GM18861 (cell line): ENCODE data around the gene ADCK2.
"Not testable (repeated sequence)": the region's sequence is repeated elsewhere in the genome, so short reads cannot be mapped to it uniquely, and the experiment has no call there.

Experiments
- ATAC-seq: cut with Tn5 transposase; IDR thresholded peaks from one replicate; pipeline ENCODE4 v1.9.1; 2021; ENCODE audit not compliant: unreplicated experiment

Gene ADCK2, protein sequence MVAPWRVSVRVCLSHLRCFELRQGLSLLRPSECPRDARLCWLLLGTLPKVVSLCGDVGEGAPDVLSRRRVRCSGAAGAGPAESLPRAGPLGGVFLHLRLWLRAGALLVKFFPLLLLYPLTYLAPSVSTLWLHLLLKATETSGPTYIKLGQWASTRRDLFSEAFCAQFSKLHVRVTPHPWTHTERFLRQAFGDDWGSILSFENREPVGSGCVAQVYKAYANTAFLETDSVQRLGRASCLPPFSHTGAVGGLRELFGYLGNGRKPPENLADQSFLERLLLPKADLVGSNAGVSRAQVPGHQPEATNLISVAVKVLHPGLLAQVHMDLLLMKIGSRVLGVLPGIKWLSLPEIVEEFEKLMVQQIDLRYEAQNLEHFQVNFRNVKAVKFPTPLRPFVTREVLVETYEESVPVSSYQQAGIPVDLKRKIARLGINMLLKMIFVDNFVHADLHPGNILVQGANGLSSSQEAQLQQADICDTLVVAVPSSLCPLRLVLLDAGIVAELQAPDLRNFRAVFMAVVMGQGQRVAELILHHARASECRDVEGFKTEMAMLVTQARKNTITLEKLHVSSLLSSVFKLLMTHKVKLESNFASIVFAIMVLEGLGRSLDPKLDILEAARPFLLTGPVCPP

DNA sequence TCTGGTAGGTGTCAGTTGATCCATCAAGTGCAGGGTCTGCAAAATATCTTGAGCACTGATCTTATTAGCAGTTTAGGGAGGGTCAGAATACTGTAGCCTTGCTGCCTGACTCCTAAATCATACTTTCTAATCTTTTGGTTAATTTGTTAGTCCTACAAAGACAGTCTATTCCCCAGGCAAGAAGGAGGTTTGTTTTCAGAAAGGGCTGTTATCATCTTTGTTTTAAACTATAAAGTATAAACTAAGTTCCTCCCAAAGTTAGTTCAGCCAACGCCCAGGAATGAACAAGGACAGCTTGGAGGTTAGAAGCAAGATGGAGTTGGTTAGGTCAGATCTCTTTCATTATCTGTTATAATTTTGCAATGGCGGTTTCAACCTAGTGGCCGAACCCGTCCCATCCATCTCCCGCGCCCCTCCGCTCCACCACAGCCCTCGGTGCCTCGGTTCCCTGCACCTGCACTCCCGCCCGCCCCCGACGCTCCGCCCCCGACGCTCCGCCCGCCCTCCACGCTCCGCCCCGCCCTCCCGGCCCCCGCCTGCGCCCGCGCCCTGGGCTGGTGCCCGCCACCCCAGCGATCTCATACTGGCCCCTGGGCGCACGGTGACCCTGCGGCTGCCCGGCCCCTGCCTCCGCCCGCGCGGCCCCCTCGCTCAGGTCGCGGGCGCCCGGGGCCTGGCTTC, at the start of gene ADCK2:
TSS of gene ADCK2 (plus strand) at position 564 of the 681 bp plus-strand sequence. CDS start 386 bp downstream, outside the sequence.
- peak; percentile 18 for ATAC-seq

DNA sequence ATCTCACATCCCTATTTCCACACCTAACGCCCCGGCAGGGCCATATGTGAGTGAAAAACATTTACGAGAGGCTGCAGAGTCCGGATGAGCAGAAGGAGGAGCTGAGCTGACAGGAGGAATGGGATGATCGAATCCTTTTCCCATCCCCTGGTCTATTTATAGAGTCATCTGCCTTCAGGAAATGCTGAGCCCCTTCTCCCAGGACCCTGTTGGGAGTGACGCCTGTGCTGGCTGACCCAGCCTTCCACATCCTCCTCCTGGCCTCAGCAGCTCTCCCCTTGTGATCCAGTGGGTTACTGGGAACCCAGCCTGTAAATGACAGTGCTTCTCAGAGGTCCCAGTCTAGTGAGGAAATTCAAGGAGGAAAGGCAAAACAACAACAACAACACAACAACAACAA, 48.8 kb upstream of the ADCK2 start:
- no peak for ATAC-seq

DNA sequence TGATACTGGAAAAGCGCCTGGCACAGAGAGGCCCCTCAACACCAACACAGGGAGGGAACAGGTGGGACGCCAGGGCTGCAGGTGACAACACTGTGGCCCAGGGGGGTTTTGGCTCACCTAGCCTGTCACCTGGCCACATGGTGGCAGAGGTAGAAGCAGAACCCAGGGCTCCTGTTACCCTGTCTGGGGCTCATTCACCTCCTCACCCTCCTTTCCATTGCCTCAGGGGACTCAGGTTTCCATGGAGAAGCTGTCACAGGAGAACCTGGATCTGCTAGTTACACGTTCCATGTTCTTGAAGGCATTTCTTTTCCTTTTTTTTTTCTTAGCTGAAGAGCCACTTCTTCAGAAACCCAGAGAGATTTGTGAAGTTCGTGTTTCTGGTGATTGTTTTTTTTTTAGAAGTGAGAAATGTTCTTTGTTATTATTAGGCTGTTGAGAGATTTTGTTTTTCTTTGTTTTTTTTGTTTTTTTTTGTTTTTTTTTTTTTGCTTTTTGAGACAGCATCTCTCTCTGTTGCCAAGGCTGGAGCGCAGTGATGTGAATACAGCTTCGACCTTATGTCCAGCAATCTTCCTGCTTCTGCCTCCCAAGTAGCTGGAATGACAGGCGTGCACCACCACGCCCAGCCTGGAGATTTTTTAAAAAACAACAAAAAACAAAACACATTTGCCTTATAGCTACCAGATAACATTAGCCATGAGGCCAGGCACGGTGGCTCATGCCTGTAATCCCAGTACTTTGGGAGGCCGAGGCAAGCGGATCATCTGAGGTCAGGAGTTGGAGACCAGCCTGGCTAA, 48.2 kb upstream of the ADCK2 start:
- ATAC-seq, result no peak

DNA sequence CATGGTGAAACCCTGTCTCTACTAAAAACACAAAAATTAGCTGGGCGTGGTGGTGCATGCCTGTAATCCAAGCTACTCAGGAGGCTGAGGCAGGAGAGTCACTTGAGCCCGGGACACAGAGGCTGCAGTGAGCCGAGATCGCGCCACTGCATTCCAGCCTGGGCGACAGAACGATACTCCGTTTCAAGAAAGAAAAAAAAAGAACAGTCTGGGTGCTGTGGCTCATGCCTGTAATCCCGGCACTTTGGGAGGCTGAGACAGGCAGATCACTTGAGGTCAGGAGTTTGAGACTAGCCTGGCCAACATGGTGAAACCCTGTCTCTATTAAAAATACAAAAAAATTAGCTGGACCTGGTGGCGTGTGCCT, 47.6 kb upstream of the ADCK2 start:
- ATAC-seq, result not testable (repeated sequence)

DNA sequence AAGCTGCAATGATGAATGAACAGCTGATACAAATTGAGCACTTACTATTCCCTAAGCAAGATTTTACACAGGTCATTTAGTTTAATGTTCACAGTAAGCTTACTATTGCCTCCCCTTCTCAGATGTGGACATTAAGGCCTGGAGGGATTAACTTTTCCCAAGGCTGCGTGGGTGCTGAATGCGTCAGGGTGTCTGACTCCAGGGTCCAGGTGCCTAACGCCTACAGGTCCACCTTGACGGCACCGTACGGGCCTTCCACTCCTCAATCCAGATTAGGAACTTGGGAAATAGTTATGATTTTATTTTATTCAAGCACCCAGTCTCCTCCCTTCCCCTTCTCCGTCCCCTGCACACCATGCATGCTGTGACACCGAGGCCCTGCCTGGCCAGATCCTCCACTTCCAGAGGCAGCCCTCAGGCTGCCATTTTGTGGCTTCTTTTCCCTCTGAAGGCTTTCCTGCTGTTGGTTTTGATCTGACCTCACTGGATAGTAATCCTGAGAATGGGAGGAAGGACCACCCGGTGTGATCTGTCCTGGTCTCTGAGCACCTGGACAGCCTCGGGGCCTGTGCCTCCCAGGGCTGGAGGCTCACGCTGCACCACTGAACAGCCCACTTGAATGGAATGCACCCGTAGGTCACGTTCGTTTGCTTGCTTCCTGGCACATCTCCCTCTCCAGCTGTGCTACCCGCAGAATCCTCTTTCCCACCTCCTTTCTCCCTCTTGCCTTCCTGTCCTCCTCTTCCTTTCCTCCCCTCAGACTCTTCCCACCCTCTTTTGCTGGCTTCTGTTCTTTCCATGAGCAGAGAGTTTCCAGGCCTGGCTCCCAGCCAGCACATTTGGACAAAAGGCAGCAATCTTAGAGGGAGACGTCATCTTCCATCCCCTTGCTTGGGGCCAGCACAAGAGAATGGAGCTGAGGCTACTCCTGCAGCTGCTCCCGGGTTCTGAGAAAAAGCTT, 46.6 kb upstream of the ADCK2 start:
- no peak for ATAC-seq

DNA sequence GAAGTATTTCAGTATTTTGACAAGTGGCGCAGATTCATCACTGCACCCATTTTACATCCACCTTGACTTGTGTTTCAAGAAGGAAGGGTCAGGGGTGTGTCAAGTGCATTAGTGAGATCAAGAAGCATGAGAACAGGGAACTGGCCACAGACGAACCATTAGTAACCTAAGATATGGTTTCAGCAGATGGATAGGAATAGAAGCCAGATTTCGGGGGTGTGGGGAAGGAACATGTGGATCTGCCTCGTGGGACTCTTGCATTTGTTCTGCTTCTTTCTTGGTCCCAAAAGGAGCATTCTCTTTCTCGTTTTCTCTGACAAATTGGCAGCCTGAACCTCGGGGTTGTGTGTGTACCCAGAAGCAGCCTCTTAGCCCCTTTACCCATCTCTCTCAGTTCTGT, 41.7 kb upstream of the ADCK2 start:
- no peak for ATAC-seq

DNA sequence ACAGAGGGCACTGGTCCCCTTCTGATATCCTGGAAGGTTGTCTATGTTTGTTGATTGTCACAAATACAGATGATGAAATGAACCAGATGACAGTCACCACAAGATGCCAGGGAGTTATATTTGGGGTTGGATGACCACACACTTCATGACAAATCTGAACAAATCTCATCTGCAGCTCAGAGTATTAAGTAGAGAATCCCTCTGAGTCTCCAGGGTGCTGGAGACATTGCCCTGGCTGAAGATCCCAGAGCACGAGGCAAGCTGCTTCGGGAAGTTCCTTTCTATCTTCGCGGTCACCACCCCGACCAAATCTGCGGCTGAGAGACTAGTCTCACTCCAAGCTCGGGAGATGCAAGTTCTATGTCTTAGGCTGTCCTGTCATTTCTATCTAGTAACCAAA, 41.1 kb upstream of the ADCK2 start:
- no peak for ATAC-seq

DNA sequence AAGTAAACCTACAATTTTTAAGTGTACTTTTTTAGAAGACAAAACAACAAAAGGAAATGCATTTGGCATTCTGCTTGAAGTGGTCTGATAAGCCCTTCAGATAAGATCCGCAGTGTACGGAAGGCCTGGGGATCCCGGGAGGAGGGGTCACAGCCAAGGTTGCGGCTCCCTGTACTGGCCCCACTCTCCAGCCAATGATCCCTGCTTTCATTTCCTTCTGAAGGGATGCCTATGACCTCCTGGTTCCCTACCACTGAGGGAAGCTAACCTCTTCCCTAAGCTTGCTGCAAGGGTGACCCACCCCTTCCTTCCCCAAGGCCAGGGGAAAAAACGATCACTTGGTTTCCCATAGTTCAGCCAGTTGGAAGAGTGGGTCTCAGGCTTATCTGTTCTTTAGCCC, 37.4 kb upstream of the ADCK2 start:
- ATAC-seq, result no peak

DNA sequence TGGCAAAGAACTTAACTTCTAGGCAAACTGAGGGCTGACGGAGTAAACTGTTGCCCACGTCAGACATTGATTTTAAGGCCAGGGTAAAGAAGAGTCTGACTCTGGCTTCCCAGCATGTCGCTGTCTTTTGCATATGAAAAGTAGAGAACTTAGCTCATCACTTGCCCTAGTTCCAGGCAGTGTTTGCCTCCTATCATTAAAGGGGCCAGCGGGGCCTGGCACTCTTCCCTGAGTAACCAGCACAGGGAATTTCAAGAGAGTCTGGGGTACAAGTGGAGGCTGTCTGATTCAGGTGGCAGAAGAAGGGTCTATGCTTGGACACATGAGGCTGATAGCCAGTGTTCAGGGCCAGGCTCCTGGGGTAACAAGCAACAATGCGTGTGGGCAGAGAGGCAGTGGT, 36.9 kb upstream of the ADCK2 start:
- no peak for ATAC-seq

DNA sequence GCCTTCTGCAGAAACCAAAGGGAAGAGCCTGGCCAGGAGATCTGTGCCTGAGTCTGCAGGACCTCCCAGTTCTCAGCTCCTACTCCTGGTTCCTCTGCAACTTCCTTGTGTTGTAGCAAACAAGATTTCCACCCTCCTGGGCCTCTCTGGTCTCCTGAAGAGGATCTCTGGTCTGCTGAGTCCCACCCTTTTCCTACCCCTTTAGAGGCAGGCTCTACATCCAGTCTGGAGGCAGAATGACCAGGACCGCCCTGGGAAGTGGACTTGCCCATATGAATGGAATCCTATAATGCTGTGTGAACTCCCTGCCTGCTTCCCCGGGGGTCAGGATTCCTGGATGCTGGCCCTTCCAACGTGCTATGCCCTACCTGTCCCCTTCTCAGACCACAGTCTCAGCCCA, 35.3 kb upstream of the ADCK2 start:
- no peak for ATAC-seq

DNA sequence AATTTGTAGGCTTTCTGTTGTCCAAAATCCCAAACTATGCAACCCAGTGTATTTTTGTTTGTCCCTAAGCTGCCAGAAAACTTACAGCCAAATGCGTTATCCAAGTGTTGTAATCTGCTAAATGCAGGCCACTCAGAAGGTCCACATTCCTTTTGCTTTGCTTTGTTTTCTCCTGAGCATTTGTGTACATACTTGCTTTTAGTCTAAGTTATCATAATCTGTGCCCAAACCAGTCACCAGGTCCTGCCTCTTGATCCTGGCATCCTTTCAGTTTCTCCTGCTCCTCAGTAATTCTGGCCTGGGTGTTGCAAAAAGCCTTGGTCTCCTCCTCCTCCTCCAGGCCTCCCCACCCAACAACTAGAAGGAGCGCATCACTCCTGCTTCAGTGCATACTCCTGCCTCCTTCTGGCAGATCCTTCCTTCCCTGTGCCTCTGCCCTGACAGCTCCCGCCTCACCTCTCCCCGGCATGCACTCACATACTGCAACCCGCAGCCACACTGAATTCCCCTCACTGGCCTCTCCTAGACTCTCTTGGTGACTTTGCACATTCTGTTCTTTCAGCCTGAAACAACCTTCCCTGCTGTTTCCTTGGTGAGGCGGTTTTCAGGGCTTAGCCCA, 34.5 kb upstream of the ADCK2 start:
- ATAC-seq, result no peak

DNA sequence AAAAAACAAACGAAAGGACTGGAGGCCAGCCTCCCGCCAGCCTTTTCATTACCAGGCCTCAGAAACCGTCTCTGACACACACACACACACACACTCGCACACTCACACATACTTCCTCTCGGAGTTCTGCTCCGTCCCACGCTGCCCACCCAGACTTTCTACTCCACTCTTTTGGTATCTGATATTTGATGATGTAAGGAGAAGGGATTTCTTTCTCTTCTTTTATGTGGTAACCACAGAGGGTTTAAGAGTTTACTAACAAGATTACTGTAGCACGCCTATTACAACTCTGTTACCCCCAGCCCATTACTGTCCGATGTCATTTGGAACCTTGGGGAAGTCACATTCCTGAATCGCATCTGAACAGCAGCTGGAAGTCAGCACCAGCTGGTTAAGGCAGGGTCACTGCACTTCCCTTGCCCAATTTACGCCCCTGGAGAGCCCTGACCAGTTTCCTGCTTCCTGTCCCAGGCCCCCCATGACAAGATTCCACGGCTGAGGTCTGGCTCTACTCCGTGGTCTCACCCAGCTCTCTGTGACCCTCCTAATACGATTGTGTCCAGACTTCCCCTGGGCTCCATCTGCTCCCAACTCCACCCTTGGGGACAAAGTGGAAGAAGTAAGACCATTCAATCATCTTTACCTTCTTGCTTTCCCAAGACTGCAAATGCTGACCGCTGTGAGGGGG, 33.2 kb upstream of the ADCK2 start:
- no peak for ATAC-seq

DNA sequence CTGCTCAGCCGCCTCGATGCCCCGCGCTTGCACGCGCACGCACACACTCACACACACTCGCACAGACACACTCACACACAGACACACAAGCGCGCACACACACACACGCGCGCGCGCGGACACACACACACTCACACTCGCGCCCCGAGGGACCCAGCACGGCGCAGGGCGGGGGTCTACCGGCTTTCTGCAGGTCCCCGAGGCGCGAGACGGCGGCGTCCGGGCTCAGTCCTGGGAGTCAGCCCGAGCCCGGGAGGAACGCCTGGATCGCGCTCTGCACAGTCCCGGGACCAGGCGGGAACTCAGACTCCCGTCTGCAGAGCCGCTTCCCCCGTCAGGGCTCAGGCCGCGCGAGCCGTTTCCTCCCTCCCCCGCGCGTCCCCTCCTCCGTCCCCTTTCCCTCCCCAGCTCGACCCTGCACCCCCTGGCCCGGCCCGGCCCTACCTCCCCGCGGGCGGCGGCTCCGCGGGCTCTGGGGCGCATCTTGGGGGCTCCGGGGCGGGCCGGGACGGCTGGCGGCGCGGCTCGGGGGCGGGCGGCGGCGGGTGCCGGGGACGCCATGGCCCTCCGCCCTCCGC, 32.6 kb upstream of the ADCK2 start:
- ATAC-seq, result no peak

DNA sequence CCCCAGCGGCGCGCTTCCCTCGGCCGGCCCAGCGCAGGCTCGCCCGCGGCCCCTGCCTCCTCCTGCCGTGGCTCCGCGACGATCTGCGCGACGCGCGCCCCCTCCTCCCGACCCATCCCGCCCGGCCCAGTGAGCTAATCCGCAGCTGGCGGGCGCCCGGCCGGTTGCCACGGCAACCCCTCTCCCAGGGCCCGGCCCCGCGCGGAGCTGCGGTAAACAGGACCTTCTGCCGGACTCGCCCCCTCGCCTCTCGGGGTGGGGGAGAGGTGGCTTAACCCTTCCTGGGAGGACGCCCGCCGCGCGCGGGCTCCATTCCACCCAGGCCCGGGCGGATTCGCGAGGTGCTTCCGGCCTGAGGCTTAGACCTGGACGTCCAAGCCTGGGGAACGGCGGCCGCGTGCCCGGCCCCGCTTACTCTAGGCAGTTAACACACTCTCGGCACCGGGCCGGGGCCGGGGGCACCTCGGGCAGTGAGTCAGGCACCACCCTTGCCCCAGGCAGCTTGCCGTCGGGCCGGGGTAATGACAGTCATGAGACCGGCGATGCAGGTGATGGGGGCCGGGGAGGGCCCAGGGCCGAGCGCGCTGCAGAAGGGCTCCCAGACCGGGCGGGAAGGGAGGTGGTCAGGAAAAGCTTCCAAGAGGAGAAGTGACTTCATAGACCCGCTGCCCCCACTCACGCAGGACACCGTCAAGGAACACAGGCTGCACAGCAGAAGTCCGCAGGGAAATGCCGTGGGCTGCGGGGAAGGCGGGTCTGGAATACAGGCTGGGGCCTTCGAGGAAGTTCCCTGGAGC, 31.8 kb upstream of the ADCK2 start, which contains the start of gene DENND2A:
TSS of gene DENND2A (minus strand) at position 87 of the 797 bp plus-strand sequence. CDS start 38,416 bp downstream, outside the sequence.
- no peak for ATAC-seq

DNA sequence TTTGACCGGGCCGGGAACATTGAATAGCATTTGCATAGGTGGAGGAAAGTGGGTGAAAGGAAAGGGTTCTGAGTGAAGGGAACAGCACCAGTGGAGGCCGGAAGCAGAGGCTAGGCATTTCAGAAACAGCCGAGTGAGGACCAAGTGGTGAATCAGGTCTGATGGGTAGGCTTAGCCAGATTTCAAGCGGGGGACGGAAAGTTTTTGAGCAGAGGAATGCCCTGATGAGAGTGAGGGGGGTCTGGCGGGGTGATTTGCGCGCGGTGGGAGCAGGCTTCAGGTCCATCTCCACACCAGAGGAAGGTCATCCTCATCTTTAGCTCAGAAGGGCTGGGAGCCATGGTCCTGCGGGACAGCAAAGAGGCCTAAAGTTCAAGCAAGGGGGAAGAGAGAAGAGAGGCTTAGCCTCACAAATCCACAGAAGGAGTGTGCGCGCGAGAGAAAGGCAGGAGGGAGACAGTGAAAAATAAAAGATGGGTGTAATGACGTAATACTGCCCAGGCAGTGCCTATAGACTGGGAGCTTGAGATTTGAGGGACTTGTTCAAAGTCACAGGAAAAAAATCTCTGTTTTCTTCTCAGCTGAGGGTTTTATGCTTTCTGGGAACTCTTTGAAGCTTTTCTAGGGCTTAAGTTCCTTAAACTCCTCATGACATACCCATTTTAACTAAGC, 31.1 kb upstream of the ADCK2 start:
- ATAC-seq, result no peak

DNA sequence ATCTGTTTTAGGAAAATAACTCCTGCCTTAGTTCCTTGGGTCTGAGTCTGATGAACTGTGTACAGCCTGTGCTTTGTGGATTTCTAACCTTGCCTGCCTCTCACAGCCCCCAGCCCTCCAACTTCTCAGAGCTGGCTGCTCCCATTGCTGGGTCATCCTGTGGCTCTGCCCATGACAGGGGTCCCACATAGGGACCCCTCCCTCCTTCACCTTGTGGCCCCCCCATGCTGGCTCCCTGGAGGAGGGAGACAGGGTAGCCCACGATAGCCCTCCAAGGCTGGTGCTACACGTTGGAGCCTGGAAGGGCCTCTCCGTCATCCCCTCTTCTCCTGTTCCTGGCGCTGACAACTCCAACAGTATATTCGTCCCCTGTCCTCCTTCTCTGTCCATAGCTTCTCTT, 29.3 kb upstream of the ADCK2 start:
- no peak for ATAC-seq

DNA sequence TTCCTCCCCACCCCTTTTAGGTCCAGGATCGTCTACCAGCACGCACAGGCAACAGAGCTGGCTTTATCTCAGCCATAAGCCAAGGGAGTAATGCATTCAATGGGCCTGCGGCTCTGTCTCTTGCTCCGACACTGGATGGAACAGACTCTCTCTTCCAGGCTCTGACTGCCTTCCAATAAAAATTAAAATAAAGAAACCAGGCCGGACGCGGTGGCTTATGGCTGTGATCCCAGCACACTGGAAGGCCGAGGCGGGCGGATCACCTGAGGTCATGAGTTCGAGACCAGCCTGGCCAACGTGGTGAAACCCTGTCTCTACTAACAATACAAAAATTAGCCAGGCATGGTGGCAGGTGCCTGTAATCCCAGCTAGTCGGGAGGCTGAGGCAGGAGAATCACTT, 28.0 kb upstream of the ADCK2 start:
- ATAC-seq, result not testable (repeated sequence)
